GM06990 (cell line): Measurements from ENCODE around the gene MEGF11.

Experiments
- DNase-seq: peaks from one replicate; pipeline ENCODE4 v3.0.0-alpha.2; 2011; ENCODE audit not compliant: insufficient read length; ENCODE audit errors: extremely low read depth
- H3K27me3 ChIP-seq: replicated peaks from 2 replicates; pipeline ENCODE4 v1.6.0; 2011; ENCODE audit warnings: low read length; ENCODE audit not compliant: control insufficient read depth, insufficient read depth
- H3K36me3 ChIP-seq: 2 replicates; pipeline ENCODE4 v1.5.1; 2011; ENCODE audit warnings: low read length; ENCODE audit not compliant: control insufficient read depth, insufficient read depth
- H3K4me3 ChIP-seq: replicated peaks from 2 replicates; pipeline ENCODE4 v1.5.1; 2011; ENCODE audit warnings: low read depth, mild to moderate bottlenecking, control low read depth, low read length
- TF ChIP-seq, protein P1 (sequence below): IDR thresholded peaks from 2 replicates; pipeline ENCODE4 v1.5.1; 2011; ENCODE audit warnings: low read length, control low read depth, mild to moderate bottlenecking, inconsistent platforms; ENCODE audit not compliant: insufficient read depth, poor library complexity, severe bottlenecking

MEGF11 gene

DNA sequence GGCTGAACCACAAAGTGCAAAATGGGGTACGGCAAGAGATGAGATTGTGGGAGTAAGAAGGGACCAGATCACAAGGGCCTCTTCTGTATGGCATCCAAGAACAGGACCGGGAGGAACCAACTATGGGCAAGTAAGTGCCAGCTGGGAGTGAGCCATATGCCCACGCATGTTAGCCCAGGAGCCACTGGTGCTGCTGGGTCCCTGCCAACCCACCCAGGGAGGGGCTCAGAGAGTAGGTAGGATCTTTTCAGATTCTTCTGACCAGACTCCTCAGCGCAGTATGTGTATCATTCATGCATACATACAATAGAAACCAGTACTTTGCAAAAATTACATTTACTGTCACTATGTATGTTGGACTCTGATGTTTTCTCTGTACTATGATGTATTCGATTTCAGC is 330.3 kb downstream of the MEGF11 start:
- DNase-seq: no peak
- TF ChIP-seq, protein P1, sequence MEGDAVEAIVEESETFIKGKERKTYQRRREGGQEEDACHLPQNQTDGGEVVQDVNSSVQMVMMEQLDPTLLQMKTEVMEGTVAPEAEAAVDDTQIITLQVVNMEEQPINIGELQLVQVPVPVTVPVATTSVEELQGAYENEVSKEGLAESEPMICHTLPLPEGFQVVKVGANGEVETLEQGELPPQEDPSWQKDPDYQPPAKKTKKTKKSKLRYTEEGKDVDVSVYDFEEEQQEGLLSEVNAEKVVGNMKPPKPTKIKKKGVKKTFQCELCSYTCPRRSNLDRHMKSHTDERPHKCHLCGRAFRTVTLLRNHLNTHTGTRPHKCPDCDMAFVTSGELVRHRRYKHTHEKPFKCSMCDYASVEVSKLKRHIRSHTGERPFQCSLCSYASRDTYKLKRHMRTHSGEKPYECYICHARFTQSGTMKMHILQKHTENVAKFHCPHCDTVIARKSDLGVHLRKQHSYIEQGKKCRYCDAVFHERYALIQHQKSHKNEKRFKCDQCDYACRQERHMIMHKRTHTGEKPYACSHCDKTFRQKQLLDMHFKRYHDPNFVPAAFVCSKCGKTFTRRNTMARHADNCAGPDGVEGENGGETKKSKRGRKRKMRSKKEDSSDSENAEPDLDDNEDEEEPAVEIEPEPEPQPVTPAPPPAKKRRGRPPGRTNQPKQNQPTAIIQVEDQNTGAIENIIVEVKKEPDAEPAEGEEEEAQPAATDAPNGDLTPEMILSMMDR: no peak
- Histone ChIP-seq H3K36me3 (no peaks in the 10 kb centered on the region), H3K4me3 (no peak overlapping the region), H3K27me3 (no peaks in the 10 kb centered on the region)

DNA sequence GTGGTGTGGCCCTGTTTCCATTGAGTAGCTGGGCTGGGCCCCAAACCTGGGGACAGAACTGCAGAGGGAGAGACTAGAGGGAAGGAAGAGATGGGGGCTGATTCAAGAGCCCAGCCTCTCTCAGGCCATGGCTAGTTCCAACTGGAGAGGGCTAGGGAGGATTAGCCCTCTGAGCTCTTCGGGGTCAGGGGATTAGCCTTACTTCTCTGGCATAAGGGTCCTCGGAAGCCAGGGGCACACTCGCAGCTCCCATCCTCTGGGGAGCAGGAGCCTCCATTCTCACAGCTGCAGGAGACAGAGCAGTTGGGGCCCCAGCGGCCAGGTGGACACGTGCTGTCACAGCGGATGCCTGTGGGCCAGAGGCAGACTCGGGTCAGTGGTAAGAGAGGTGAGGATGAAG is 330.9 kb downstream of the MEGF11 start:
- H3K27me3 ChIP-seq: no peaks in the 10 kb centered on the region
- TF ChIP-seq, protein P1: no peak
- DNase-seq: no peak
- no peaks in the 10 kb centered on the region for H3K36me3 ChIP-seq
- H3K4me3 ChIP-seq: no peak overlapping the region

DNA sequence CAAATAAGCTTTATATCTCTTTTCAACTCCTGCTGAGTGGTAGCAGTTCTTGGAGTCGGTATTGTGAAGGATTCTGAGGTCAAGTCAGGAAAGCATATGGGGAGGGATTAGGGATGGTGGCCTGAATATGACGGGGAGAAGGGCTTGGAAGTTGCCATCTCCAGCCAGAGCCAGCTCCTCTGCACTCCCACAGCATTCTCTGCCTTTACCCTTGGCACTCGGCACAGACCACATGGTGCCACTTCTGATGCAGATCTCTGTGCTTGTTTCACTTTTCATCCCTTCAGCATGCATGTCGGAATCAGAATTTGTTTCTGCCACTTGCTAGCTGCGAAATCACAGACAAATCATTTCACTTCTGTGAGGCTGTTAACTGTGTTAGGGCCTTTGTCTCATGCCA is 331.8 kb downstream of the MEGF11 start:
- no peak overlapping the region for H3K4me3 ChIP-seq
- DNase-seq: no peak
- TF ChIP-seq, protein P1: no peak

DNA sequence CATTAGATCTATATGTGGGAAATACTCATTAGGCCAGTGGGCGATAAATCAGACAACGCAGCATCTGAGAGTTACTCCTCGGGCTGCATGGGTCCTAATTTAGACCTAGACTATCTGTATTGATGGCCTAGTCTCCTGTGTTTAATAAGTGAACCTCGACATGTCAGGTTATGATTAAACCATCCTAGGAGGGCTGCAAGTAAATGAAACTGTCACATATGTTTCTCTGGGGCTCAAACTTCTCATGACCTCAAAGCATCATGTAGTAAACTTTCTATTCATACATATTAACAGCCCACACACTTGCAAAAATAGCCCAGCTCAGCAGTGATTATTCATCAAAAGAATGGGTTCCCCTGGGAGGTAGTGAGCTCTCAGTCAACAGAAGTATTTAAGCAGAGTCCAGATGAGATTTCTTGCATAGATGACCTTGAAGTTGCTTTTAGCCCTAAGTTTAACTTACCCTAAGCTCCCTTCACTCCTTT is 332.7 kb downstream of the MEGF11 start:
- Histone ChIP-seq H3K36me3 (no peaks in the 10 kb centered on the region), H3K27me3 (no peaks in the 10 kb centered on the region), H3K4me3 (no peak overlapping the region)
- DNase-seq: peak; percentile 59
- TF ChIP-seq, protein P1: no peak

More for the DNA sequence above, 331.8 kb downstream of the MEGF11 start:
- no peaks in the 10 kb centered on the region for H3K36me3 ChIP-seq
- H3K27me3 ChIP-seq: no peaks in the 10 kb centered on the region

DNA sequence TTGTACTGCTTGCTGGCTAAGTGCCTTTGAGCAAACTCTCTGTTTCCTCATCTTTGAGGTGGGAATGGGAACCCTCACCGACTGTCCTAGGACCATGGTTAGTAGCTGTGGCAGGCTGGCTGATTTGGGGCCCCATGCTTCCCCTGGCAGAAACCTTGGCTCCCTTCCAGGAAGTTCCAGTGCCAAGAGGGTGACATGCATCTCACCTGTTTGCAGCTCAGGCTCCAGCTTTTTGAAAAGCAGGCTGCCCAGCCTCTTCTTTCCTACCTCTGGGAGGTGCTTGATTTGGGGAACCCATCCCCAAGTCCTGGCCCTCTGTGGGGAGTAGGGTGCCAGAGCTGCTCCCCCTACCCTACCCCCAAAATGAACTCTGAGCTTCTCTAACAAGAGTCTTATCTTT is 333.4 kb downstream of the MEGF11 start:
- TF ChIP-seq, protein P1: no peak
- no peaks in the 10 kb centered on the region for H3K27me3 ChIP-seq
- DNase-seq: no peak
- no peak overlapping the region for H3K4me3 ChIP-seq
- no peaks in the 10 kb centered on the region for H3K36me3 ChIP-seq

DNA sequence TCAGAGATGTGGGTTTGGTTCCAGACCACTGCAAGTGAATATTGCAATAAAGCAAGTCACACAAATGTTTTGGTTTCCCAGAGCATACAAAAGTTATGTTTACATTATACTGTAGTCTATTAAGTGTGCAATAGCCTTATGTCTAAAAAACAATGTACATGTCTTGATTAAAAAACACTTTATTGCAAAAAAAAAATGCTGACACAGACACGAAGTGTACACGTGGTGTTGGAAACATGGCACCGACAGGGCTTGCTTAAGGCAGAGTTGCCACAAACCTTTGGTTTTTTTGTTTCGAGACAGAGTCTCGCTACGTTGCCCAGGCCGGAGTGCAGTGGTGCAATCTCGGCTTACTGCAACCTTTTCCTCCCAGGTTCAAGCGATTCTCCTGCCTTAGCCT is 334.2 kb downstream of the MEGF11 start:
- TF ChIP-seq, protein P1: no peak
- Histone ChIP-seq H3K36me3 (no peaks in the 10 kb centered on the region; the same call in 1 of the 2 replicates), H3K4me3 (no peak overlapping the region), H3K27me3 (no peaks in the 10 kb centered on the region)
- DNase-seq: no peak
